Measurements from ENCODE around the gene MGRN1. TPM values are rescaled to one million over a fixed set of nuclear protein-coding genes. Genes with fewer than 3 reads are reported as not detected.

The MGRN1 gene
- total RNA-seq, 4 donors from 2014 or later = 49.1 to 127 (median 79.5) TPM

GRCh38 chr16:4691666-4692412 is 67.2 kb downstream of the MGRN1 start:
- H3K27ac ChIP-seq = no peak overlapping the region
- H3K9me3 ChIP-seq = no peaks in the 10 kb centered on the region
- in situ Hi-C loops (cut with MboI; ENCODE audit: low pct_ligation_motif_present in 1 of 4, low pct_unique_long_range_greater_than_20kb in 1 of 4, low sequenced_read_pairs in 3 of 4) (no loop called here), intact Hi-C loops (cut with DNase I; ENCODE audit: low total_unique reads) (no loop called here)
- H3K4me3 ChIP-seq = no peak overlapping the region
- H3K4me1 ChIP-seq = peaks cover 15 to 25% (median 21%) of the 10 kb centered on the region in 4 donors
- H3K36me3 ChIP-seq = no peaks in the 10 kb centered on the region
- no peak for DNase-seq
- no peak for TF ChIP-seq POLR2AphosphoS5 (IDR thresholded peaks at IDR 0.05)
- TF ChIP-seq, protein P1, sequence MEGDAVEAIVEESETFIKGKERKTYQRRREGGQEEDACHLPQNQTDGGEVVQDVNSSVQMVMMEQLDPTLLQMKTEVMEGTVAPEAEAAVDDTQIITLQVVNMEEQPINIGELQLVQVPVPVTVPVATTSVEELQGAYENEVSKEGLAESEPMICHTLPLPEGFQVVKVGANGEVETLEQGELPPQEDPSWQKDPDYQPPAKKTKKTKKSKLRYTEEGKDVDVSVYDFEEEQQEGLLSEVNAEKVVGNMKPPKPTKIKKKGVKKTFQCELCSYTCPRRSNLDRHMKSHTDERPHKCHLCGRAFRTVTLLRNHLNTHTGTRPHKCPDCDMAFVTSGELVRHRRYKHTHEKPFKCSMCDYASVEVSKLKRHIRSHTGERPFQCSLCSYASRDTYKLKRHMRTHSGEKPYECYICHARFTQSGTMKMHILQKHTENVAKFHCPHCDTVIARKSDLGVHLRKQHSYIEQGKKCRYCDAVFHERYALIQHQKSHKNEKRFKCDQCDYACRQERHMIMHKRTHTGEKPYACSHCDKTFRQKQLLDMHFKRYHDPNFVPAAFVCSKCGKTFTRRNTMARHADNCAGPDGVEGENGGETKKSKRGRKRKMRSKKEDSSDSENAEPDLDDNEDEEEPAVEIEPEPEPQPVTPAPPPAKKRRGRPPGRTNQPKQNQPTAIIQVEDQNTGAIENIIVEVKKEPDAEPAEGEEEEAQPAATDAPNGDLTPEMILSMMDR (IDR thresholded peaks at IDR 0.05) = no peak
- no peaks in the 10 kb centered on the region for H3K27me3 ChIP-seq
- 77% methylated on average over 20 of the region's 20 CpGs; no CpG with 5 or more reads in 1 of the 2 donors for WGBS, 2 donors (ENCODE audit: low coverage in 1 of 2)

DNA sequence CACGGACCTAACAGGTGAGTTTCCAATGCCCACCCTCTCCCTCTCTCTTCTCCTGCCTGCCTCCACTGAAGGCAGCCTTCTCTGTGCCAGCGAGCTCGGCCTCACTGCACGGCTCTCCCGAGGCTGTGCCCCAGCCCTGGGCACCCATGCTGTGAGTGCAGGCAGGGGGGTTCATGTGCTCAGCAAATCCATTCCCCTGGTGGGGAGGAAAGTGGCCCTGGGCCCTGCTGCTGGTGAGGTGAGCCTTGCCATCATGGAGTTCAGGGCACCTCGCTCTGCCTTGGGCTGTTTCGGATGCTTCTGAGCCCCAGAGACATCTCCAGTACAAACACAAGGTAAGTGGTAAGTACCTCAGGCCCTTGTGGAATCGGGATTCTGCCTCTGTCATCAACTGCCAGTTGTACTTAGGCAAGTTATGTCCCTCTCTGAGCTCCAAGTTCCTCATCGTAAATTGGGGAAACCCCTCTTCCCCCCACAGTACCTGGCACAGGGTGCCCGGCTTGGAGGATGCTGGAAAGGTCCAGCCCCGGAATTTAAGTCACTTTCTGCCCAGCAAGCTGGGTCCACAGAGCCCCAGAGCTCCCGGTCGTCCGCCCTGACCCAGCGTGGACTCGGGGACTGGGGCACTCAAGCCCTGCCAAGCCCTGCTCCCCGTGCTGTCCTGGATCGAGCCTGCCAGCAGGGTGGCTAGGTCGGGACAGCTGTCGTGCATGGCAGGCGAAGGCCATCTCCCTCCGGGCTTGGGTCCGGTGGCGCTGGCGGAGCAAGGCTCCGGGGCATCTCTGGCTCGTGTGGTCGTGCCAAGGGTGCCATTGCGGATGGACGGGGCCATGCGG is 68.1 kb downstream of the MGRN1 start:
- H3K27me3 ChIP-seq = no peaks in the 10 kb centered on the region
- peak overlapping the region; percentile 35 to 91 (median 82) for H3K4me3 ChIP-seq
- H3K36me3 ChIP-seq = no peaks in the 10 kb centered on the region
- no peaks in the 10 kb centered on the region for H3K9me3 ChIP-seq
- peak overlapping the region; percentile 77 to 97 (median 93) for H3K27ac ChIP-seq
- WGBS, 2 donors (ENCODE audit: low coverage in 1 of 2) = 19% methylated on average over 31 of the region's 31 CpGs; no CpG with 5 or more reads in 1 of the 2 donors
- H3K4me1 ChIP-seq = peaks cover 15 to 25% (median 21%) of the 10 kb centered on the region in 4 donors
- in situ Hi-C loops (cut with MboI; ENCODE audit: low pct_ligation_motif_present in 1 of 4, low pct_unique_long_range_greater_than_20kb in 1 of 4, low sequenced_read_pairs in 3 of 4) = no loop called here
- no peak for TF ChIP-seq POLR2A (IDR thresholded peaks at IDR 0.05)
- TF ChIP-seq, protein P1 (IDR thresholded peaks at IDR 0.05) = no peak
- no peak for TF ChIP-seq EP300 (IDR thresholded peaks at IDR 0.05; ENCODE audit: low read depth)
- TF ChIP-seq POLR2AphosphoS5 (IDR thresholded peaks at IDR 0.05) = no peak
- intact Hi-C loops (cut with DNase I; ENCODE audit: low total_unique reads) = no loop called here
- no peak for DNase-seq

DNA sequence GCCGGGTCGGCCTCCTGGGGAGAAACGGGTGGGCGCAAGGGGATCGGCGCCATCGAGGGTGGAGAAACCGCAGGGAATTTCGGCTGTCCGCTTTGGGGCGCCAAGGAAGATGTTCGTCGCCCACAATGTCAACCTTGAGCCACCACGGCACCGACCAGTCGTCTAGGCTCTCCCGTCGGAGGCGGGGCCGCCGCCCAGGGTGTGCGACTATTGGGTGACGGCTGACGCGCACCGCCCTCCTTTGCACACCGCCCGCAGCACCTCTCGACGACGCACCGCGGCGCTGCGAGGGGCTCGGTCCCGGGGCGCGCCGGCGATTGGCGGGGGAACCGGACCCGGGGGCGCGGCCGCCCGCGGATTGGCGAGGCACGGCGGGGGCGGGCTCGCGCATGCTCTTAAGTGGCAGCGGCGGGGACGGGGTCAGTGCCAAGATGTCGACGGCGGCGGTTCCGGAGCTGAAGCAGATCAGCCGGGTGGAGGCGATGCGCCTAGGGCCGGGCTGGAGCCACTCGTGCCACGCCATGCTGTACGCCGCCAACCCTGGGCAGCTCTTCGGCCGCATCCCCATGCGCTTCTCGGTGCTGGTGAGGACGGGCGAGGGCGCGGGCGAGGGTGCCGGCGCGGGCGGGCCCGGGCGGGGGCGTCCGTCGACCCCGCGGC is 68.8 kb downstream of the MGRN1 start, which contains the start of gene NUDT16L1:
Gene NUDT16L1 (plus strand): TSS at position 267 of the 660 bp plus-strand sequence. CDS start 165 bp downstream, at position 432.
- H3K4me1 ChIP-seq = peaks cover 15 to 25% (median 21%) of the 10 kb centered on the region in 4 donors
- intact Hi-C loops (cut with DNase I; ENCODE audit: low total_unique reads) = no loop called here
- H3K9me3 ChIP-seq = no peaks in the 10 kb centered on the region
- peak within 1 kb of the TSS; percentile 90 to 97 (median 93) for H3K27ac ChIP-seq
- in situ Hi-C loops (cut with MboI; ENCODE audit: low pct_ligation_motif_present in 1 of 4, low pct_unique_long_range_greater_than_20kb in 1 of 4, low sequenced_read_pairs in 3 of 4) = no loop called here
- peak; percentile 97 for DNase-seq
- no peaks in the 10 kb centered on the region for H3K36me3 ChIP-seq
- TF ChIP-seq, protein P1 (IDR thresholded peaks at IDR 0.05) = peak in 1 of 5 experiments; percentile 11
- TF ChIP-seq POLR2A (IDR thresholded peaks at IDR 0.05) (peak; percentile 85), EP300 (IDR thresholded peaks at IDR 0.05; ENCODE audit: low read depth) (no peak), POLR2AphosphoS5 (IDR thresholded peaks at IDR 0.05) (peak; percentile 78 to 96 (median 91))
- H3K27me3 ChIP-seq = no peaks in the 10 kb centered on the region
- peak within 1 kb of the TSS; percentile 51 to 91 (median 82) for H3K4me3 ChIP-seq
- 0% methylated on average over 59 of the region's 91 CpGs; no CpG with 5 or more reads in 1 of the 2 donors for WGBS, 2 donors (ENCODE audit: low coverage in 1 of 2)
